K562 (cell line): ENCODE measurements around the gene GSTM5. TPM values are rescaled to one million over a fixed set of nuclear protein-coding genes. Genes with fewer than 3 reads are reported as not detected.
"Not testable (repeated sequence)": the region's sequence is repeated elsewhere in the genome, so short reads cannot be mapped to it uniquely, and the experiment has no call there.

Experiments
- ATAC-seq: fragments of 200-7000 bp; cut with Tn5 transposase; 3 replicates; pipeline ENCODE4 v1.9.1; 2020; ENCODE audit warnings: moderate library complexity
- BruUV-seq: library from RNA; stranded (reverse); fragments of 400-500 nt; replicated peaks from 2 replicates; lab custom pipeline; 2021; lab: Mats Ljungman, UMichigan
- CTCF ChIA-PET: fragments of 300-600 bp; formaldehyde crosslinking; extraction: SDS; loops from one replicate; lab custom pipeline; 2021; ENCODE audit warnings: low intra/inter-chr PET ratio; lab: Yijun Ruan, JAX
- POLR2A ChIA-PET: fragments of 300-600, 350-650 bp; sonication (Branson Sonifier 250); formaldehyde crosslinking; extraction: SDS; loops from one replicate; lab custom pipeline; 2021; ENCODE audit warnings: antibody characterized with exemption, inconsistent platforms; lab: Yijun Ruan, JAX
- DNase-seq, 4 experiments: peaks; one replicate each; pipeline versions ENCODE4 v3.0.0 to v3.0.0-alpha.2; 2011 to 2018; ENCODE audit warnings: low spot score in 3 of 4, mixed read lengths in 3 of 4; ENCODE audit errors: extremely low read depth in 1 of 4
- FAIRE-seq: peaks from 2 replicates; lab custom pipeline; 2011; peaks lifted over from hg19 to GRCh38; lab: Jason Lieb, UNC
- H2AFZ ChIP-seq: 2 replicates; pipeline ENCODE4 v1.6.0; 2011; ENCODE audit warnings: low read depth, low read length, control low read depth, inconsistent platforms
- H3K27ac ChIP-seq: fragments of 200-600 bp; 3 replicates; pipeline ENCODE4 v1.8.0; 2011; ENCODE audit warnings: low read depth, mild to moderate bottlenecking, control low read depth, inconsistent platforms, low read length, moderate library complexity, mixed read lengths; ENCODE audit errors: extremely low read depth
- H3K27me3 ChIP-seq, 2 experiments: fragments of 300-600 bp in 1 of 2; 2 replicates in 1 of 2; 3 replicates in 1 of 2; pipeline versions ENCODE4 v1.6.0 to v1.8.0; 2011; ENCODE audit warnings: inconsistent platforms in 2 of 2, low read length in 2 of 2, mild to moderate bottlenecking in 1 of 2, mixed read lengths in 1 of 2, moderate library complexity in 1 of 2; ENCODE audit not compliant: control insufficient read depth in 2 of 2, insufficient read depth in 2 of 2
- H3K36me3 ChIP-seq: fragments of 300-600 bp; 3 replicates; pipeline ENCODE4 v1.8.0; 2011; ENCODE audit warnings: mild to moderate bottlenecking, low read length, inconsistent platforms; ENCODE audit not compliant: control insufficient read depth, insufficient read depth
- H3K4me1 ChIP-seq, 2 experiments: fragments of 200-600 bp in 1 of 2; replicated peaks in 1 of 2; 2 replicates in 1 of 2; 3 replicates in 1 of 2; pipeline versions ENCODE4 v1.5.1 to v1.8.0; 2011; ENCODE audit warnings: inconsistent platforms in 2 of 2, low read length in 2 of 2, mild to moderate bottlenecking in 1 of 2, mixed read lengths in 1 of 2, moderate library complexity in 1 of 2; ENCODE audit not compliant: control insufficient read depth in 2 of 2, insufficient read depth in 2 of 2
- H3K4me2 ChIP-seq: 2 replicates; pipeline ENCODE4 v1.6.1; 2011; ENCODE audit warnings: low read length, control low read depth, inconsistent platforms, mixed read lengths; ENCODE audit not compliant: insufficient read depth
- H3K4me3 ChIP-seq: fragments of 200-600 bp; sonication (generic), shearing (Covaris generic); 2 replicates; pipeline ENCODE4 v1.5.1; 2016; ENCODE audit warnings: control low read depth, inconsistent platforms
- H3K79me2 ChIP-seq: fragments of 200-600 bp; 3 replicates; pipeline ENCODE4 v1.8.0; 2011; ENCODE audit warnings: low read length, inconsistent platforms; ENCODE audit not compliant: control insufficient read depth, insufficient read depth
- H3K9ac ChIP-seq, 2 experiments: 2 replicates each; pipeline versions ENCODE4 v1.6.0 to v1.6.1; 2011; ENCODE audit warnings: low read depth in 2 of 2, low read length in 2 of 2, control low read depth in 1 of 2, inconsistent platforms in 1 of 2, mild to moderate bottlenecking in 1 of 2, mixed read lengths in 1 of 2; ENCODE audit not compliant: insufficient read depth in 1 of 2
- H3K9me1 ChIP-seq: one replicate; pipeline ENCODE4 v1.6.0; 2011; ENCODE audit warnings: inconsistent platforms, mild to moderate bottlenecking, low read length, moderate library complexity; ENCODE audit not compliant: control insufficient read depth, insufficient read depth
- H3K9me3 ChIP-seq: replicated peaks from 2 replicates; pipeline ENCODE4 v1.5.1; 2011; ENCODE audit warnings: low read depth, low read length, inconsistent platforms; ENCODE audit not compliant: control insufficient read depth, insufficient read depth
- H4K20me1 ChIP-seq: replicated peaks from 2 replicates; pipeline ENCODE4 v1.6.1; 2011; ENCODE audit warnings: low read length, inconsistent platforms, mixed read lengths; ENCODE audit not compliant: control insufficient read depth, insufficient read depth
- CBFA2T2 ChIP-seq: fragments of 450-650 bp; conservative IDR thresholded peaks from 2 replicates; pipeline ENCODE4 v1.6.1; 2017; ENCODE audit warnings: mild to moderate bottlenecking
- MEIS2 ChIP-seq: fragments of 450-650 bp; IDR thresholded peaks from 2 replicates; pipeline ENCODE4 v1.6.1; 2014; ENCODE audit warnings: mild to moderate bottlenecking; ENCODE audit not compliant: partially characterized antibody
- NR4A1 ChIP-seq, 2 experiments: fragments of 250-450 bp in 1 of 2; fragments of 450-650 bp in 1 of 2; sonication (Bioruptor Pico) in 1 of 2; IDR thresholded peaks; 2 replicates each; pipeline versions ENCODE4 v1.4.0 to v1.6.1; 2016 to 2020; ENCODE audit warnings: mild to moderate bottlenecking in 2 of 2, missing compliant biosample characterization in 1 of 2, missing genetic modification characterization in 1 of 2, moderate library complexity in 1 of 2
- PKNOX1 ChIP-seq: fragments of 450-650 bp; IDR thresholded peaks from 2 replicates; pipeline ENCODE4 v1.6.1; 2016
- PRPF4 ChIP-seq: fragments of 200-400 bp; formaldehyde crosslinking; IDR thresholded peaks from one replicate; pipeline ENCODE4 v1.6.1; 2017; ENCODE audit warnings: low read length, low read depth, mild to moderate bottlenecking; ENCODE audit not compliant: insufficient read depth, poor library complexity, severe bottlenecking
- WGBS: fragments of 100-300 bp; shearing (Covaris generic); methylation state at CpG from one replicate; pipeline ENCODE4 v1.1.6; 2016; ENCODE audit warnings: low coverage, mixed read lengths; ENCODE audit not compliant: insufficient coverage; ENCODE audit errors: missing lambda C conversion rate; 5-methylcytosine and 5-hydroxymethylcytosine counted together
- in situ Hi-C: fragments of 300-500 bp; cut with MboI; formaldehyde crosslinking; loops from 4 replicates; pipeline ENCODE4 v1.15.0; 2018; ENCODE audit warnings: inconsistent platforms, mixed read lengths
- intact Hi-C: fragments of 100-400 bp; cut with micrococcal nuclease; formaldehyde crosslinking; loops from 2 replicates; pipeline ENCODE4 v1.14.2; 2022
- polyA plus RNA-seq, 8 experiments: library from polyadenylated mRNA; depleted of rRNA in 4 of 8; stranded (reverse) in 5 of 8; unstranded in 3 of 8; fragments of >200 nt; fragmentation: Nextera tagmentation in 2 of 8; fragmentation: Illumina TruSeq in 1 of 8; extraction: Ambion mirVana in 2 of 8; extraction: Trizol in 1 of 8; gene quantifications; 2 replicates each; pipeline versions ENCODE4 v1.2.1 to v1.2.3, GENCODE V29; 2011 to 2014; ENCODE audit warnings: inconsistent platforms in 1 of 8, missing spikeins in 1 of 8
- total RNA-seq, 7 experiments: library from RNA; depleted of rRNA in 6 of 7; stranded (reverse); fragments of >200 nt in 6 of 7; fragmentation: Illumina TruSeq in 2 of 7; extraction: Trizol in 2 of 7; gene quantifications; 2 replicates each; pipeline versions ENCODE4 v1.2.1 to v1.2.3, GENCODE V29; 2011 to 2021; ENCODE audit warnings: low replicate concordance in 1 of 7

The GSTM5 gene
- total and polyA plus RNA-seq, 9 of the 15 experiments (the other 6 are each of a cell fraction or from before 2014, with no cell fraction given) = not detected

- 3% methylated on average over 2 of the region's 2 CpGs for WGBS
- ChIA-PET CTCF (no interaction called here), POLR2A (no interaction called here)
- peaks cover 0 to 4% of the 10 kb centered on the region in 2 experiments; a peak in 2 of 5 replicates for H3K4me1 ChIP-seq
- H3K4me3 ChIP-seq = no peak overlapping the region
- no TSS peak for BruUV-seq
- in situ Hi-C loops (no loop called here), intact Hi-C loops (no loop called here)
- H3K9ac ChIP-seq = no peak overlapping the region
- no peaks in the 10 kb centered on the region for H3K9me1 ChIP-seq
- no peak for DNase-seq
- no peak for FAIRE-seq
- ATAC-seq = no peak
- no peak overlapping the region for H3K27ac ChIP-seq
- H3K4me2 ChIP-seq = no peak overlapping the region
- TF ChIP-seq CBFA2T2 (no peak), NR4A1 (CRISPR knock-in tag; IDR thresholded peaks at IDR 0.05) (no peak), NR4A1 (tag; IDR thresholded peaks at IDR 0.05) (no peak), MEIS2 (peak; percentile 8), PRPF4 (no peak), PKNOX1 (0 out of 2 replicates have a peak, but pooled peaks have one; percentile 10)
- no peaks in the 10 kb centered on the region for H3K79me2 ChIP-seq
- no peaks in the 10 kb centered on the region for H3K9me3 ChIP-seq
- H4K20me1 ChIP-seq = no peaks in the 10 kb centered on the region
- H3K36me3 ChIP-seq = no peaks in the 10 kb centered on the region
- H2AFZ ChIP-seq = no peak overlapping the region
- H3K27me3 ChIP-seq = peaks cover 28 to 39% of the 10 kb centered on the region in 2 experiments; a peak in 4 of 5 replicates
These were observed 42.7 kb downstream of the GSTM5 start for GRCh38 chr1:109754738-109755137.

GRCh38 chr1:109756325-109756724 is 44.3 kb downstream of the GSTM5 start:
- ATAC-seq, intact Hi-C loops, H3K4me2 ChIP-seq, H3K9ac ChIP-seq, H3K4me3 ChIP-seq, DNase-seq, H3K27ac ChIP-seq, in situ Hi-C loops, H3K79me2 ChIP-seq, FAIRE-seq, H3K9me1 ChIP-seq, H3K4me1 ChIP-seq, H2AFZ ChIP-seq, CTCF ChIA-PET, BruUV-seq, H4K20me1 ChIP-seq, H3K36me3 ChIP-seq, H3K9me3 ChIP-seq: not testable (repeated sequence)
- peaks cover 17 to 24% of the 10 kb centered on the region in 2 experiments; a peak in 4 of 5 replicates for H3K27me3 ChIP-seq
- WGBS = 24% methylated on average over 5 of the region's 5 CpGs
- POLR2A ChIA-PET = interaction anchor here (1.0 to 1.2 kb wide), 4 partner anchors 9 to 208 kb away, joined by 3 to 4 read pairs (median 3); partner anchors contain the start of gene GNAI3
